GM12892 (cell line): ENCODE data around the gene TM9SF3.

Source experiments
- POLR2A ChIP-seq: IDR thresholded peaks from 2 replicates; pipeline ENCODE4 v1.6.1; 2011; ENCODE audit warnings: low read depth, low read length, control low read depth
- POLR2AphosphoS5 ChIP-seq: IDR thresholded peaks from 2 replicates; pipeline ENCODE4 v1.6.1; 2011; ENCODE audit warnings: low read depth, low read length, control low read depth

DNA sequence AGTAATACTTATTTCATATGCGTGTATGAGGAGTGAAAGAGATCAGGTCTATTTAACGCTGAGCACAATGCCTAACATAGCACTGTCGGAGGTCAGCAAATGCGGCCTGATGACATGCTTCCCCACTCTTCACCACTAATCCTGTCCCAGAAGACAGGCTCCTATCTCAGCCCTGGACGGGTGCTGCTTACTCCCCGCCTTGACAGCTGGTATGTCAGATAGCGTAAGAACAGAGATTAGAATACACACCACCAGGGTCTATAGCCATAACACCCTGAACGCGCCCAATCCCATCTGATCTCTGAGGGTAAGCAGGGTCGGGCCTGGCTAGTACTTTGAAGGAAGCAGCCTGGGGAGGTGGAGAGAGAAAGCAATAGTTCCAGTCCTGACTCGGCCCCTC, 32.3 kb upstream of the TM9SF3 start:
- TF ChIP-seq POLR2A = no peak
- TF ChIP-seq POLR2AphosphoS5 = no peak
